Stomach smooth muscle (tissue), 2 donors: Measurements from ENCODE around the gene CAMK2A.

Experiments
- H3K27ac ChIP-seq: one replicate; pipeline ENCODE4 v1.7.0; 2013; ENCODE audit warnings: mild to moderate bottlenecking, low read length, inconsistent platforms
- H3K27me3 ChIP-seq, 2 donors: one replicate each; pipeline ENCODE4 v1.7.0; 2013; ENCODE audit warnings: low read length in 2 of 2; ENCODE audit not compliant: insufficient read depth in 2 of 2, control insufficient read depth in 1 of 2
- H3K36me3 ChIP-seq, 2 donors: one replicate each; pipeline ENCODE4 v1.7.0; 2013; ENCODE audit warnings: low read length in 2 of 2; ENCODE audit not compliant: control insufficient read depth in 2 of 2, insufficient read depth in 2 of 2
- H3K4me1 ChIP-seq: one replicate; pipeline ENCODE4 v1.7.0; 2013; ENCODE audit warnings: low read length; ENCODE audit not compliant: control insufficient read depth, insufficient read depth
- H3K4me3 ChIP-seq, 2 donors: one replicate each; pipeline ENCODE4 v1.7.0; 2013; ENCODE audit warnings: low read length in 2 of 2
- H3K9ac ChIP-seq, 2 donors: one replicate each; pipeline ENCODE4 v1.7.0; 2013; ENCODE audit warnings: low read length in 2 of 2, mild to moderate bottlenecking in 1 of 2
- H3K9me3 ChIP-seq, 2 donors: one replicate each; pipeline ENCODE4 v1.7.0; 2013; ENCODE audit warnings: low read length in 2 of 2; ENCODE audit not compliant: control insufficient read depth in 2 of 2
- donor health status: healthy.
- donor health status: Pancreatic carcinoma.

Gene CAMK2A

GRCh38 chr5:150316320-150316719 lies 26.7 kb upstream of the CAMK2A start:
- H3K9ac ChIP-seq, result no peak overlapping the region
- peaks cover 5% of the 10 kb centered on the region for H3K4me1 ChIP-seq
- H3K27ac ChIP-seq, result no peak overlapping the region
- H3K36me3 ChIP-seq, result no peaks in the 10 kb centered on the region
- no peaks in the 10 kb centered on the region for H3K9me3 ChIP-seq
- H3K4me3 ChIP-seq, result no peak overlapping the region
- no peaks in the 10 kb centered on the region for H3K27me3 ChIP-seq

DNA sequence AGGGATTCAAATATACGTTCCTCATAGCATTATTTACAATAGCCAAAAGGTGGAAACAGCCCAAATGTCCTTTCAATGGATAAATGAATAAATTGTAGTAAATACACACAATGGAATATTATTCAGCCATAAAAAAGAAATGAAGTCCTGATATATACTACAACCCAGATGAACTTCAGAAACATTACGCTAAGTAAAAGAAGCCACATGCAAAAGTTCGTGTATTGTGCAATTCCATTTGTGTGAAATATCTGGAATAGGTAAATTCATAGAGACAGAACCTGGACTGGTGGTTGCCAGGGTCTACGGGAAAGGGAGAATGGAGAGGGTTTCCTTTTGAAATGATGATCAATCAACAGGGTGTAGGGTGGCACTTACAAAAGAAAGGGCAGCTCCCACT lies 25.7 kb upstream of the CAMK2A start:
- Histone ChIP-seq H3K36me3 (no peaks in the 10 kb centered on the region), H3K4me1 (peaks cover 2% of the 10 kb centered on the region), H3K4me3 (no peak overlapping the region), H3K27me3 (no peaks in the 10 kb centered on the region), H3K27ac (no peak overlapping the region), H3K9ac (no peak overlapping the region), H3K9me3 (no peaks in the 10 kb centered on the region)

- peaks cover 0 to 3% of the 10 kb centered on the region in 2 donors for H3K27me3 ChIP-seq
- H3K9ac ChIP-seq, result no peak overlapping the region
- no peaks in the 10 kb centered on the region for H3K36me3 ChIP-seq
- H3K4me3 ChIP-seq, result no peak overlapping the region
- no peaks in the 10 kb centered on the region for H3K9me3 ChIP-seq
- peaks cover 2% of the 10 kb centered on the region for H3K4me1 ChIP-seq
- no peak overlapping the region for H3K27ac ChIP-seq
These were observed 24.5 kb upstream of the CAMK2A start for GRCh38 chr5:150313921-150314716.

DNA sequence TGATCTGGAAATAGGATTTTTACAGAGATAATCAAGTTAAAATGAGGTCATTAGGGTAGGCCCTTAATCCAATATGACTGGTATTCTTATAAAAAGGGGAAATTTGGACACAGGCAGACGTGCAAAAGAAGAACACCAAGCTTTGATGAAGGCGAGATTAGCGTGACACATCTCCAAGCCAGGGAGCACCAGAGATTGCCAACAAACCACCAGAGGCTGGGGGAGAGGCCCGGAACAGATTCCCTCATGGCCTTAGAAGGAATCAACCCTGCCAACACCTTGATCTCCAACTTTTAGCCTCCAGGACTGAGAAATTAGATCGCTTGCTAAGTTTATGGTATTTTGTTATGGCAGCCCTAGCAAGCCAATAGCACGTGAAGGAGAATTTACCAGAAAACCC lies 23.9 kb upstream of the CAMK2A start:
- H3K9me3 ChIP-seq, result no peaks in the 10 kb centered on the region
- H3K27me3 ChIP-seq, result peaks cover 0 to 3% of the 10 kb centered on the region in 2 donors
- H3K4me3 ChIP-seq, result no peak overlapping the region
- H3K36me3 ChIP-seq, result no peaks in the 10 kb centered on the region
- no peaks in the 10 kb centered on the region for H3K4me1 ChIP-seq
- no peak overlapping the region for H3K9ac ChIP-seq
- no peak overlapping the region for H3K27ac ChIP-seq

GRCh38 chr5:150312518-150312917 lies 22.9 kb upstream of the CAMK2A start:
- H3K36me3 ChIP-seq, result no peaks in the 10 kb centered on the region
- H3K9ac ChIP-seq, result no peak overlapping the region
- H3K27ac ChIP-seq, result no peak overlapping the region
- no peaks in the 10 kb centered on the region for H3K4me1 ChIP-seq
- peaks cover 0 to 3% of the 10 kb centered on the region in 2 donors for H3K27me3 ChIP-seq
- H3K4me3 ChIP-seq, result no peak overlapping the region
- H3K9me3 ChIP-seq, result no peaks in the 10 kb centered on the region

DNA sequence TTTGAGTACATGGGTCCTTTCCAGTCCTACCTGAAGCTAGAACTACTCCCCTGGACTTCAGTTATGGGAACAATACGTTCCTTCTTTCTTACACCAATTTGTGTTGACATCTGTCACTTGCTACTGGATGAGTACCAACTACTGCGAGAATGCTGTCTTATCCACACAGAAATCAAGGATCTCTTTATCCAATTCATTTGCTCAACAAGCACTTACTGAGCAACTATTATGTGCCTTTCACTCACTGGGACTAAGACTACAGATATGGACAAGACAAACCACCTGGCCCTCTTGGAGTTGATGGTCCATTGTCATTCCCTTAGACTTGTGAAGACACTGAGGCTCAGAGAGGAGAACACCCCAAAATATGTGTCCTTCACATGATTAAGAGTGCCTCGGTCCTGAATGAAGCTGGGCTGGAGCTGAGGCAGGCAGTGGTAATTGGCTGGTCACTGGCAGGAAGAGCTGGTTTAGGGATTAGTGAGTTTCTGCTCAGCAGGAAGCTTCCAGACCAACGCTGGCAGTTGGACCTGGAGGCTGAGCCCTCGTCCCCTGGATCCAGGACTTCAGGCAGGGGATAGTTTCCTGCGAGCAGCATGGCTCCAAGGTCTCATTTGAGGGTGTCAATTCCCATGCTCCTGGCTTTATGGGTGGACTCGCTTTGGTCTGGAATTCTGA lies 21.6 kb upstream of the CAMK2A start:
- Histone ChIP-seq H3K27me3 (peaks cover 0 to 3% of the 10 kb centered on the region in 2 donors), H3K4me3 (no peak overlapping the region), H3K4me1 (peaks cover 3% of the 10 kb centered on the region), H3K36me3 (no peaks in the 10 kb centered on the region), H3K9me3 (no peaks in the 10 kb centered on the region), H3K27ac (no peak overlapping the region), H3K9ac (no peak overlapping the region)

DNA sequence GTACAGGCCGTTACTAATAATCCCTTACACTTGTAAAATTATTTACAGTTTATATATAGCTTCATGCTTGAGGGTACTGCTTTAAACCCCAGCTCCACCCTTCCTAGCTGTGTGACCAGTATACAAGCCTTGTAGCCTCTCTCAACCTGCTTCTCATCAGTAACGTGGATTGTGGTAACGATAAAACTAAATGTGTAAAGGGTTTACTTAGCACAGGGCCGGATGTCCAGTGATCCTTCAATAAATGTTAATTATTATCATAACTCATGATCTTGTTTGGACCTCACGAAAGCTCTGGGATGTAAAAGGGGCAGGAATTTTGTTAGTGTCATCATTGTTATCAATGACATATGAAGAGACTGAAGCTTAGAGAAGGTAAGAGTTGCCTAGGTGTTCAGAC lies 20.7 kb upstream of the CAMK2A start:
- H3K36me3 ChIP-seq, result no peaks in the 10 kb centered on the region
- H3K4me3 ChIP-seq, result no peak overlapping the region
- no peak overlapping the region for H3K27ac ChIP-seq
- peaks cover 3% of the 10 kb centered on the region for H3K4me1 ChIP-seq
- H3K27me3 ChIP-seq, result peaks cover 0 to 3% of the 10 kb centered on the region in 2 donors
- no peaks in the 10 kb centered on the region for H3K9me3 ChIP-seq
- H3K9ac ChIP-seq, result no peak overlapping the region

GRCh38 chr5:150309886-150310239 lies 20.3 kb upstream of the CAMK2A start:
- H3K4me3 ChIP-seq, result no peak overlapping the region
- H3K9me3 ChIP-seq, result no peaks in the 10 kb centered on the region
- no peaks in the 10 kb centered on the region for H3K36me3 ChIP-seq
- H3K4me1 ChIP-seq, result peaks cover 6% of the 10 kb centered on the region
- no peak overlapping the region for H3K27ac ChIP-seq
- H3K9ac ChIP-seq, result no peak overlapping the region
- peaks cover 0 to 3% of the 10 kb centered on the region in 2 donors for H3K27me3 ChIP-seq

DNA sequence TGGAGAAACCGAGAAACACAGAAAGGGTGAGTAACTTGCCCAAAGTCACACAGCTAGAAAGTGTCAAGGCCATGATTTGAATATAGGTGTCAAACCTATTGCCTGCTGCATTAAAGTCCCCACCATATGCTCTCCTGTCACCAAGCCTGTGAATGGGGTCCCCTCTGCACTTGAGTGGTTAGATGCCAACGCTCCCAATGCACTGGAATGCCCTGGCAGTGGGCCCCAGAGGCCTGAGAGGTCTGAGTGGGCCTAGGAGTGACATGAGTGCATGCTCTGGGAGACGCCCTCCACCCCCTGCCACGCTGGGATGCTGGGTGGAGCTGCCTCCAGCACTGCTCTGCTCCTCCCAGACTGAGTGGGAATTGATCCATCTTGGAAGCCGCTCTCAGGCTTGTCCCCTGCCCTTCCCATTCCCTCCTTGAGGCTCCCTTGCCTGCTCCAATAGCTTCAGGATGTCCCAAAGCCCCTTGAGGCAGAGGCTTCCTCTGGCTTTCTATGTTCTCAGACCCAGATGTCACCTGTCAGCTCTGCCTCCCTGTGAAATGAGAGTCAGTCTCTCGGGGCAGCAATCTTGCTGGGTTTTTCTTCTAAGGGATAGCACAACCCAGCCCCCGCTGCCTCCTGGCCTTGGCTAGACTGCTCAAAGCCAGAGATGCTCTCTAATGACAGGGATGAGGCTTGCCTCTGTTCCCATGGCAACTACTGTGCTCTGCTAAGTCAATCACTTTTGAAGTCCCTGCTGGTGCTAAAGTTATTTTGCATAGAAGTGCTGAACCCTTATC lies 19.7 kb upstream of the CAMK2A start:
- H3K4me1 ChIP-seq, result peaks cover 8% of the 10 kb centered on the region
- no peaks in the 10 kb centered on the region for H3K9me3 ChIP-seq
- H3K36me3 ChIP-seq, result no peaks in the 10 kb centered on the region
- H3K27ac ChIP-seq, result no peak overlapping the region
- no peak overlapping the region for H3K4me3 ChIP-seq
- peaks cover 0 to 3% of the 10 kb centered on the region in 2 donors for H3K27me3 ChIP-seq
- H3K9ac ChIP-seq, result no peak overlapping the region

- H3K9me3 ChIP-seq, result no peaks in the 10 kb centered on the region
- H3K4me1 ChIP-seq, result peaks cover 22% of the 10 kb centered on the region
- H3K9ac ChIP-seq, result no peak overlapping the region
- H3K27ac ChIP-seq, result no peak overlapping the region
- H3K36me3 ChIP-seq, result no peaks in the 10 kb centered on the region
- H3K27me3 ChIP-seq, result peaks cover under 1 to 6% of the 10 kb centered on the region in 2 donors
- no peak overlapping the region for H3K4me3 ChIP-seq
These were observed 18.2 kb upstream of the CAMK2A start for GRCh38 chr5:150307617-150308426.
